ENCODE measurements around the gene ESYT2.
"Not testable (repeated sequence)": the region's sequence is repeated elsewhere in the genome, so short reads cannot be mapped to it uniquely, and the experiment has no call there.

The ESYT2 gene

DNA sequence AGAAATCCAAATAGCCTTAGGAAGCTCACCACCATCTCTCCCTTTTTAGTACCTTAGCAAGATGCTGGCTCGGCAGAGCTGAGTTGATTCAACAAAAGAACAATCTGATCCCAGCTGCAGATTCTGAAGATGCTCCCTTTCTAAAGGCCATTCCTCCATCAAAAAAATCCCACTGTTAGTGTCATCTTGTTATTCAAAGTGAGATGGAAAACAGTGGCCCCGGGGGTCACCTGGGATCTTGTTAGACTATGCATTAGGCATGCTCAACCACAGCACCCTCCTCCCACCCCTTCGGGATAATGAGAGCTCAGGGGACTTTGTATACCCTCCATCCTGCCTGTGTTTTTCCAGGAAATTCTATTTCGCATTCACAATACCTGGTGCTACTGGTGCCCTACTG lies 127.1 kb downstream of the ESYT2 start:
- FAIRE-seq (no peak), DNase-seq (ENCODE audit: insufficient read length, low spot score) (no peak)

DNA sequence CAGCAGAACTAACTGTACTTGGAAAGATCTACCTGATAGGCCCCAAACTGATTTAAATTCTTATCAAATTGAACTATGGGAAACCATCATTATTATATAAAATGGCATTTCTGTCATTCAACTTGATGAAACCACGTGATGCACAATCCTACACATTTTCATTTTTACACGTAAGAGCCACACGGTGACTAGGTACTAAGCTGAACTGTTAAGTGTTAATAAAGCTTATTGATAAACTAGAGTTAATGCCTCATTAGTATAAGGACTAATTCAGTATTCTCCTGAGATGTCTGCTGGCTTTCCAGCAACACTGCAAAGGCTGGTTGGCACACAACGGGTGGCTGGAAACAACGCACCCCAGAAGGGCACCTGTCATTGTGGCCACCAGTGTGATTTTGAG lies 129.3 kb downstream of the ESYT2 start:
- no peak for FAIRE-seq

DNA sequence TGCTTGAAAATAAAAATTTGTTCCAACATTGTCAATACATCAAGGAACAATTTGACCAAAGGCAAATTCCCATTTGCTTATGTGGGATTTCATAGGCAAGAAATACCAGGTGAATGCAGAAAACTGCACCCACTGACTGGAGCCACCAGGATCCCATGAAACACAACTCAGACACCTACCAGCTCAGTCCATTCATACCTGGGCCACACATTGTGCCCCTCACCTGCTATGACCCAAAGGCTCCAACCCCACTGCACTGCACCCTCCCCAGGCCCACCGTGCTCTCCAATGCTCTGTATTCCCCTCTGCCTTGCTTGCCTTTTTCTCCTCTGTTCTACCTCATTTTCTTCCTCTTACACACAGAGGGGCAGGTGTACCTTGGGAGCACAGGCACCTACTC lies 130.0 kb downstream of the ESYT2 start:
- DNase-seq (ENCODE audit: insufficient read length, low spot score), result no peak
- FAIRE-seq, result no peak

More for the DNA sequence above, 129.3 kb downstream of the ESYT2 start:
- no peak for DNase-seq (ENCODE audit: insufficient read length, low spot score)

DNA sequence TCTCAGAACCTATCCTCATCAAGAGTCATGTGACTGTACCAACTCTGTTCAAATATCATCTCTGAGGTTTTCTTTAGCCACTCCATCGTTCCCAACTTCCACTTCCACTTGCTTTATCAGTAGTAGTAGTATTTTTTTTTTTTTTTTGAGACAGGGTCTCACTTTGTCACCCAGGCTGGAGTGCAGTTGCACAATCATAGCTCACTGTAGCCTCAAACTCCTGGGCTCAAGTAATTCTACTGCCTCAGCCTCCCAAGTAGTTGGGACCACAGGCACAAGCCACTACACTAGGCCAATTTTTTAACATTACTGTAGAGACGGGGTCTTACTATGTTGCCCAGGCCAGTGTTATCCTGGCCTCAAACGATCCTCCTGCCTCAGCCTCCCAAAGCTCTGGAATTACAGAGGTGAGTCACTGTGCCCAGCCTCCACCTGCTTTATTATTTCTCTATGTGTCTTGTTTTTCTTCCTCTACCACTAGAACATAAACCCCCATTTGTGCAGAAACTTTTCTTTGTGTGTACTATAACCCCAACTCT lies 130.6 kb downstream of the ESYT2 start:
- DNase-seq (ENCODE audit: insufficient read length, low spot score) (no peak), FAIRE-seq (no peak)

DNA sequence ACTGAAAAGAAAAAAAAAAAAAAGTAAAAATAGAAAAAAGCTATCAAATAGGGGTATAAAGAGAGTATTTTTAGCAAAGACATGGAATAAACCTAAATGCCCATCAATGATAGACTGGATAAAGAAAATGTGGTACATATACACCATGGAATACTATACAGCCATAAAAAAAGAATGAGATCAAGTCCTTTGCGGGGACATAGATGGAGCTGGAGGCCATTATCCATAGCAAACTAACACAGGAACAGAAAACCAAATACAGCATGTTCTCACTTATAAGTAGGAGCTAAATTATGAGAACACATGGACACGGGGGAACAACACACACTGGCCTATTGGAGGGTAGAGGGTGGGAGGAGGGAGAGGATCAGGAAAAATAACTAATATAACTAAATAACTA lies 131.7 kb downstream of the ESYT2 start:
- not testable (repeated sequence) for DNase-seq (ENCODE audit: insufficient read length, low spot score); FAIRE-seq

DNA sequence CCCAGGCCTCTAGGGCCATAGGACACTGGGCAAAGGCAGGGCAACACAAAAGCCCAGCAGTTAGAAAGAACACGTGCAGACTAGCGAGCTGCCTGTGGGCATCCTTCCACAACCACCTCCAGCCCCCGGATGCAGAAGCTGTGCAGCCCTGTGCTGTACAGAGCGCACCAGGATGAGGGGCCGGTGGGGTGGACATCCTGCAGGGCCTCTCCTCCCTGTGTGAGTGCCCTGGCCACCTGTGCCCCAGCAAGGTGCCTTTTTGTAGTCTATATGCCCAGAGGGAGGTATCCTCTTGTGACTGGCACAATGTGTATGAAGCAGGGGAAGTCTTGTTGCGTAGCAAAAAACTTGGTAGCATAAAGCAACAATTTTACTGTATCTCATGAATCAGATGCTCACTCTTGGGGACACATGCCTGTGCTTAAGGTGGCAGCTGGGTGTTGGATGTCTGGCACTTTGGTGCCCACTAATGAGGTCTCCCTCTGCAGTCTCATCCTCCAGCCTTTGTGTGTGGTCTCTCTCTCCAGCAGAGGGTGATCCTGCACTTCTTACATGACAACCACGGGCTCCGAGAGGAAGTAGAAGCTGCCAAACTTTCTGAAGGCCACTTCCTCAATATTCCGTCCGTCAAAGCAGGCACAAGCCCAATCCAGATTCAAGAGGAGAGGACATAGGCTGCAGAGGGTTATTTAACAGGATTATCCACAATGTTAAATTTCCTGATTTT lies 133.4 kb downstream of the ESYT2 start:
- no peak for DNase-seq (ENCODE audit: insufficient read length, low spot score)

DNA sequence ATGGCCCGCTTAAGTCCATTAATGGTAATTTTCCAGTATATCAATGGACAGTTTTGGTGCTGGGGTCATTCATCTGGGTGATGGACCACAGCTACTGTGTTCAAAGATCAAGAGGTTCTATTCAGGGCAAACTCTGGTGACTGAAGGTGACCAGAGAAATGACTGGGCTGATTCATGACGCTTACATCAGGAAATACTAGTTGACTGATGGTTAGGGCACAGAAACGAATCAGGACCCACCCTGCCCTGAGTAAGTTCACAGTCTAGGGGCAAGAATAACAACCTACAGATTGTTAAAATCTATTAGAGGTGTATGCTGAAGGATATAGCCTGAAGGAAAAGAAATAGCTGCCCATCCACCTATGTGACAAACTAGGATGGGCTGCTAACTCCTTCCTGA lies 134.3 kb downstream of the ESYT2 start:
- DNase-seq (ENCODE audit: insufficient read length, low spot score) (no peak), FAIRE-seq (no peak)

More for the DNA sequence above, 133.4 kb downstream of the ESYT2 start:
- no peak for FAIRE-seq

DNA sequence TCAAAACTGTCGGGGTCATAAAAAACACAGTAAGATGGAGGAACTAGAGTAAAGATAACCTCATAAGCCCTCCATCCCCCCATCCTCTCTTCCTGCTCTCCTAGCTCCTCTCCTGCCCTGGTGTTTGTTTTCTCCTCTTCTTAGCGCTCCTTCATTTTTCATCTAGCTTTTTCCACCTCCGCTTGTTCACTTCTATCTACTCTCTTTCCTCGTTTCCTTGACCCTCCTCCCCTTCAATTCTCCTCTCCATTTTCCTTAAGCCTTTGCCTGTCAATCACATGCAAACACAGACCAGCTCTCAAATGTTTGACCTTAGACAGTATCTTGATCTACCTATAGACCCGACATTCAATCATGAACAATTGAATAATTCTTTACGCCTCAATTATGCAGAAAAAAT lies 134.7 kb downstream of the ESYT2 start:
- DNase-seq (ENCODE audit: insufficient read length, low spot score), result no peak
- FAIRE-seq, result no peak

DNA sequence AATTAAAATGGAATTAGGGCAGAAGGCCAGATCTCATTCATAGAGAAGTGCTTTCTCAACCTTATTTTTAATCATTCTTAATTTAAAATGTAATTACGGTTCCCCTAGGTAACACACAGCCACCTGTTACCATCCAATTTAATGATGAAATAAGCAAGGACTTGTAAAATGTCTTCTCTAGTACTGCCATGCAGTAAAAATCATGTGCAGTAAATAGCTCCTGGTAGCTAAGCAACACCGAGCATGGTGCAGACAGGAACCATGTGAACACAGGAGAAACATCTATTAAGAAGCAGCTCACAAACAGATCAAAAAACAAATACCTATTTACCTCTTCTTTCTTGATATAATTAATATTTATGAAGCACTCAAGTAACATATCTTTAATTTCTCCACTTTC lies 139.8 kb downstream of the ESYT2 start:
- FAIRE-seq (no peak), DNase-seq (ENCODE audit: insufficient read length, low spot score) (no peak)

DNA sequence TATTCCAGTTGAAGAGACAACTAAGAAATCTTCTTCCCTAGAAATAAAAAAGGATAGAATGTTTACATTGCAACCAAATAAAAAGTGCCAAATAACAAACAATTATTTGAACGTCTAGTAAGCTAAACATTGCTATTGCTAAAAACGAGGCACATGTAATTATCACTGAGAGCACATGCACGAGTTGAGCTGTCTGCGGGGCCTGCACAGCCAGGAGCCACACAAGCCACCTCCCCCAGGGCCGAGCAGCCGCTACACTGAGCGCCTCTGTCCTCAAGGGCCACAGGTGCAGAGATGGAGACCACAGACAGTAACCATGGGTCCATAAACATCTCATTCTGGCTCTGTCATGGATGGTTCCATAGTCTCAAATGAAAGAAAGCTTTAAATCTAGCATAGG lies 141.9 kb downstream of the ESYT2 start:
- no peak for DNase-seq (ENCODE audit: insufficient read length, low spot score)
- no peak for FAIRE-seq

DNA sequence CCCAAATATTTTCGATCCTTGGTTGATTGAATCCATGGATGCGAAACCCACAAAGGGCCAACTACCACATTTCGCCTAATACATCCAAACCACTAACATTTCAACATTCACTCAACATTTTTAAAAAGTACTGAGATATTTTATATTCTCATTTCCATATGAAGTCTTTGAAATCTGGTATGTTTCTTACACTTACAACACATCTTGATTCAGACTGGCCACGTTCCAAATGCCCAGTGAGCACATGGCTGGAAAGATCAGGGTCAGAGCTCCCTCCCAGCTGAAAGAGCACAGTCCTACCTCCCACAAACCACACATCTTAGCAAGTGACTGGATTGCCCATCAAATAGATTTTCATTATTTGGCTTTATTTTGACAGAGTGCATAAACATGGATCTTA lies 143.6 kb downstream of the ESYT2 start:
- FAIRE-seq, result no peak
- no peak for DNase-seq (ENCODE audit: insufficient read length, low spot score)

DNA sequence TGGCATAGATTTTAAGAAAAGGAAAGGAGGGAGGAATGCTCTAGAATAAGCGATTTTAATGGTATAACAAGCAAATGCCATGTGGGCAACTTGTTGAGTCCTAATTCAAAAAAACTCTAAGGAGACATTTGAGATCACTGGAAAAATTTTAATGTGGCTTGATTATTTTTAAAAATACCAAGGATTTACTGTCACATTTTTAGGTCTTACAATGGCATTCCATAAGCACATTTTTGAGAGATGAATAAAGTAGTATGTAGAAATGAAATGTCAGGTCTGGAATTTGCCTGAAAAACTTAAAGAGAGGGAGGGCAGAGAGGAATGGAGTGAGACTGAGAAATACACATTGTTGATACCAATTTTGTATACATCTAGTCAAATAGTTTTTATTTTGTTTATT lies 145.0 kb downstream of the ESYT2 start:
- no peak for FAIRE-seq

DNA sequence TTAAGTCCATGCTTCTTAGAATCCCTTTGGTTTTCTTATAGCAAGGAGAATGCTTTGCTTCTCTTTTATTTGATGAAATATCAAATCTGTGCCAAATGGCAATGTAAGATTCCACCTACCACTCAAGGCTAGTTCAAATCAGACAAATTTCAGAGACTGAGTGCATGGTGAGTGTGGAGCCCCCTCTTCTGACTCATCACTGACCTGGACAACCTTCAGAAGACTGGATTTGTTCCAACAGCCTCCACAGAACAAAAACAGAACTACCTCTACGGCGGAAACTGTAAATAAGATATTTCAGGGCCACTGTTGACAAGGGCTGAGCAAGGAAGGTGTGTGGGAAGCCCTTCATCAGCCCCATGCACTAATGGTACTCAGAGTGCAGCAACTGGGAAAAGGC lies 145.8 kb downstream of the ESYT2 start:
- DNase-seq (ENCODE audit: insufficient read length, low spot score) (no peak), FAIRE-seq (no peak)

More for the DNA sequence above, 145.0 kb downstream of the ESYT2 start:
- no peak for DNase-seq (ENCODE audit: insufficient read length, low spot score)

DNA sequence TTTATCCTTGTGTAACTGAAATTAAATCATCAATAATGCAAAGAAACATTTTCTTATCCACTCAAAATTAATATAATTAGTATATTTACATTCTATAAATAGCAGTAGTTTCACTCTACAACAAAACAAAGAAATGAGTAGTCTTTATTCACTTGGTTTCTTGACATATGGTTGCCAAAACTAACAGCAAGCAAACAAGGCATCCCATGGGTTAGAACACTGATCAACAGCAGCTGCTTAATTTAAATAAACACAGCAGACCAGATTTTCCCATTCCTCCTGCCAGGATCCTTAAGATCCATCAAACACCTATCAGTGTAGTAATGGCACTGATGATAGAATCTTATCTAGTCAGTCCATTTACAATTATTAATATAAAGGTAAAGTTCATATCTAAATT lies 146.9 kb downstream of the ESYT2 start:
- DNase-seq (ENCODE audit: insufficient read length, low spot score), result no peak
- no peak for FAIRE-seq

Measured in GM19239 (cell line).